ENCODE data around the gene OR14J1.
"Not testable (repeated sequence)": the region's sequence is repeated elsewhere in the genome, so short reads cannot be mapped to it uniquely, and the experiment has no call there.

OR14J1 gene

DNA sequence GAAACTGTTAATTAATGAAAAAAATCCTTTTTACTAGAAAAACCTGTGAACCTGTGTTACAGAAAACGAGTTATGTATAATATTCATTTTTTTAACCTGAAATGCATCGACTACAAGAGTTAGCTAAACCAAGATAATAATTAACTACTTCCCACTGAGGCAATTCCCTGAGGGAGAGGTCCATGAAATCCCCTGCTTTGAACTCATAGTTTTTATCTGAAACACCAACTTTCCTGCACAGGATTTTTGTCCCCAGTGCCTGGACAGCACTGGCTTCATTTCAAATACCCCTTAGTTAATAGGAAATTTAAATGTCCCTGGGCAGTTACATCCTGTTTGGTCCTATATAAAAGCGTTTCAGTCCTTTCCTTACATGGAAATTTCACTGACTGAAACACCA lies at the start of gene OR14J1:
OR14J1 (plus strand) TSS at position 386 of the 400 bp plus-strand sequence. CDS start 4,989 bp downstream, outside the sequence.
- DNase-seq = no peak

DNA sequence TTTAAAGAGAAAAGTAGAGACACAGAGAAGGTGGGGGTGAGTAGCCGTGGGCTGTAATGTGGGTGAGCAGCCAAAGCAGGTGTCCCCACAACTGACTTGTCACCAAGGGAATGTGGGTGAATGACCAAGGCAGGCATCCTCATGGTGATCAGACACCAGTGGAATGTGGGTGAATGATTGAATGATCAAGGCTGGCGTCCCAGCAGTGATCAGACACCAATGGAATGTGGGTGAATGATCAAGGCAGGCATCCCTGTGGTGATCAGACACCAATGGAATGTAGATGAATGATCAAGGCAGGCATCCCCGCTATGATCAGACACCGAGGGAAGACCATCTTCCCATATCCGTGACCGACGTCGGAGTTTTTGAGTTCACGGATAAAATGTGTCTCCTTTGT lies 49.8 kb upstream of the OR14J1 start:
- no peak for DNase-seq

GRCh38 chr6:29255530-29255929 lies 46.0 kb upstream of the OR14J1 start:
- DNase-seq = no peak

GRCh38 chr6:29259721-29260120 lies 41.8 kb upstream of the OR14J1 start:
- DNase-seq = no peak

- DNase-seq = no peak
Measured at GRCh38 chr6:29263001-29263400, 38.5 kb upstream of the OR14J1 start.

- no peak for DNase-seq
Measured at GRCh38 chr6:29294499-29294914, 7.0 kb upstream of the OR14J1 start.

DNA sequence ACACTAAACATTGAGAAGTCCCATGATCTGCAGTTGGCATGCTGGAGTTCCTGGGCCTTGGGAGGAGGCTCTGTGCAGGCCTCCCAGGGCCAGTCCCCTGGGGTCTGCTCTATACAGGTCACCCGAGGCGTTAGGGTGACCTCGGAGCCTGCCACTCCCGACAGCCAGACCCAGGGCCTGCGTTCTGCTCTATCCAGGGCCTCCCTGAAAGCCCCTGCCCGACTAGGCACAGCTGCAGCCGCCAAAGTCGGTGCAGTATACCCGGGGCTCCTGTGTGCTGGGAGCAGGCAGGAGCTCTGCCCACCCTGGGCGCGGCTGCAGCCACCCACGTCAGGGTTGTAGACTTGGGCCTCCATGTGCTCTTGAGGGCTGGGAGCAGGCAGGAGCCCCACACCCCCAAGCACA lies 6.3 kb upstream of the OR14J1 start:
- DNase-seq = no peak

DNA sequence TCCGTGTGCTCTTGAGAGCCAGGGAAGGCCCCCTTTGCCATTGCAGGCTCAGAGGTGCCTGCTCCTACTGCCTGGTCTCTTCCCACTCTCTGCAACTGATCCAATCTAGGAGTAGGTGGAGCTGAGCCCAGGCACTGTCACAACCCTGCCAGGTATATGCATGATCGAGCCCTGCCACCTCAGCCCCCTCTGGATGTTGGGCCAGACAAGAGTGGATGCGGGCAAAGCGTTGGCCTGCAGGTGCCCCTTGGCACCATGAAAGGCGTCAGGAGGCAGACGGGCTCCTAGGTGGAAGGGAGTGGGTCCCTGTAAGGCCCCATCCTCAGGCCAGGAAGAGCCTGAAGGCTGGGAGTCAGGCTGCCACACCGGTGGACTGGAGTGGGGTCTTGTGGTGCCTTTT lies 5.9 kb upstream of the OR14J1 start:
- no peak for DNase-seq

DNA sequence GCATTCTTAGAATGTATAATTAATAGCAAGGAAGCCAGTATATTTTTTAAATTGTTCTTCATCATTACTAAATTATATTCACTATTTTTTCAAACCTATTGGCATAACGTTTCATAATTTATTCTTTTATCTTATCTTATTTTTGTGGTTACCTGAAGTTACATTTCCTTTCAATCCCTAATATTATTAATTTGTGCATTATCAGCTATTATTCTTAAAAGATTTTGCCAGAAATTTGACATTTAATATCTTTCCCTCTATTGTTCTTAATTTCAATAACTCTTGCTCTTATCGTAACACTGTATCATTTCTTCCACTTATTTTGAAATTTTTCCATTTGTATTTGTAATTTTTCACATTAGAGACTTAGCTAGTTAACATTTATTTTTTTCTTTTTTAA lies 18.4 kb downstream of the OR14J1 start:
- DNase-seq = no peak

GRCh38 chr6:29323332-29323731 lies 21.8 kb downstream of the OR14J1 start:
- not testable (repeated sequence) for DNase-seq

- DNase-seq = no peak
Measured at GRCh38 chr6:29325777-29326176, 24.3 kb downstream of the OR14J1 start.

DNA sequence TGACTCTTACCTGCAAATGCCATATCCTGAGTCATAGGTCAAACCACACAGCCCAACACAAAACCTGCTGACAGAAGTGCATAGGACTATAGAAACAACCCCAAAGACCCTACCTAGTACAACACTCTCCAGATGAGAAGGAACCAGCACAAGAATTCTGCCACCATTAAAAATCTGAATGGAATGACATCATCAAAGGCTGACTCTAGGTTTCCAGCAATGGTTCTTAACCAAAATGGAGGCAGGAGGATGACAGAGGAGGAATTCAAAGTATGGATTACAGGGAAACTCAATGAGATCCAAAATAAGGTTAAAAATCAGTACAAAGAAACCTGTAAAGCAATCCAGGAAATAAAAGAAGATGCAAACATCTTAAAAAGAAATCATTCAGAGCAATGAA lies 31.2 kb downstream of the OR14J1 start:
- no peak for DNase-seq

DNA sequence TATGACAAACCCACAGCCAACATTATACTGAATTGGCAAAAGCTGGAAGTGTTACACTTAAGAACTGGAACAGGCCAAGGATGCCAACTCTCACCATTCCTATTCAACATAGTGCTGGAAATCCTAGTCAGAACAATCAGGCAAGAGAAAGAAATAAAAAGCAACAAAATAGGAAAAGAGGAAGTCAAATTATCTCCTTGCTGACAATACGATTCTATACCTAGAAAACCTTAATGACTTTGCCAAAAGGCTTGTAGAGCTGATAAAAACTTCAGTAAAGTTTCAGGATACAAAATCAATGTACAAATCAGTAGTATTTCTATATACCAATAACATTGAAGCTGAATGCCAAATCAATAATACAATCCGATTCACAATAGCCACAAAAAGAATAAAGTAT lies 34.8 kb downstream of the OR14J1 start:
- no peak for DNase-seq

DNA sequence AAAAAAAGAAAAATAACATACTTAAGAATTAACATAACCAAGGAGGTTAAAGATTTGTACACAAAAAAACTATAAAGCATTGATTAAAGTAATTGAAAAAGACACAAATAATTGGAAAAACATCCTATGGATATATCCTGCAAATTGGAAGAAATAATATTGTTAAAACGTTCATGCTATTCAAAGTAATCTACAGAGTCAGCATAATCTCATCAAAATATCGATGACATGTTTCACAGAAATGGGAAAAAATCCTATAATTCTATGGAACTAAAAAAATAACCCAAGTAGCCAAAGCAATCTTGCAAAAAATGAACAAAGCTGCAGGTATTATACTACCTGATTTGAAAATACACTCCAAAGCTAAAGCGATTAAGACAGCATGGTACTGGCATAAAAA lies 43.9 kb downstream of the OR14J1 start:
- no peak for DNase-seq

GRCh38 chr6:29349348-29349747 lies 47.8 kb downstream of the OR14J1 start:
- not testable (repeated sequence) for DNase-seq

GRCh38 chr6:29354980-29355379 lies 53.5 kb downstream of the OR14J1 start:
- DNase-seq = no peak

DNA sequence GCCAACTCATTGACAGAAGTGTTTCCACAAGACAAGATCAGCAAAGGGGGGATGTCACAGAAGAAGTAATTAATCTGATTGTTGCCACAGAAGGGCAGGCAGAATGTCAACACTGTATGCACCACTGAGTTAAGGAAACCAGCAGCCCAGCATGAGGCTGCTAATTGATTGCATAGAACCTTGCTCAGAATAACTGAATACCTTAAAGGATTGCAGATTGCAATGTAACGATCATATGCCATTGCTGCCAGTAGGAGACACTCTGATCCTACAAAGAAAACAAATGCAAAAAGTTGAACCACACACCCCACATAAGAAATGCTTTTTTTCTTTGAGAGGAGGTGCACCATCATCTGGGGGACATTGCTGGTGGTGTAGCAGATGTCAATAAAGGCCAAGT lies 54.1 kb downstream of the OR14J1 start:
- DNase-seq = no peak

All from inflammatory macrophage treated with lipopolysaccharide for 4 hours (primary cell).